Suprapubic skin (tissue), 4 donors: Measurements from ENCODE around the gene BMPR1B. TPM values are rescaled to one million over a fixed set of nuclear protein-coding genes. Genes with fewer than 3 reads are reported as not detected.
A peak's percentile ranks its signal among the peaks of the same experiment; 100 is the strongest.

Experiments used
- DNase-seq, 2 donors: peaks; one replicate each; pipeline ENCODE4 v3.0.0-alpha.2; 2019; ENCODE audit warnings: low spot score in 2 of 2
- H3K27ac ChIP-seq: fragments of 200-600 bp; sonication (generic); one replicate; pipeline ENCODE4 v1.5.1; 2019
- H3K27me3 ChIP-seq: fragments of 200-600 bp; sonication (generic); one replicate; pipeline ENCODE4 v1.5.1; 2019
- H3K36me3 ChIP-seq: fragments of 200-600 bp; sonication (generic); one replicate; pipeline ENCODE4 v1.5.1; 2019
- H3K4me1 ChIP-seq: fragments of 200-600 bp; sonication (generic); one replicate; pipeline ENCODE4 v1.5.1; 2019
- H3K4me3 ChIP-seq: fragments of 200-600 bp; sonication (generic); one replicate; pipeline ENCODE4 v1.5.1; 2019; ENCODE audit warnings: mild to moderate bottlenecking
- H3K9me3 ChIP-seq: fragments of 200-600 bp; sonication (generic); one replicate; pipeline ENCODE4 v1.5.1; 2019
- CTCF ChIP-seq, 2 donors: fragments of 200-600 bp in 1 of 2; fragments of 450-650 bp in 1 of 2; sonication (generic) in 1 of 2; IDR thresholded peaks; one replicate each; pipeline ENCODE4 v1.5.1; 2016 to 2019; ENCODE audit warnings: antibody characterized with exemption in 2 of 2, mild to moderate bottlenecking in 1 of 2, moderate library complexity in 1 of 2
- EP300 ChIP-seq: sonication (generic); formaldehyde crosslinking; IDR thresholded peaks from one replicate; pipeline ENCODE4 v1.6.1; 2017; ENCODE audit warnings: antibody characterized with exemption
- POLR2A ChIP-seq, 2 donors: fragments of 450-650 bp; IDR thresholded peaks; one replicate each; pipeline ENCODE4 v1.6.1; 2017; ENCODE audit warnings: antibody characterized with exemption in 2 of 2, mild to moderate bottlenecking in 2 of 2, moderate library complexity in 2 of 2
- POLR2AphosphoS5 ChIP-seq, 3 donors: sonication (generic); formaldehyde crosslinking; IDR thresholded peaks; one replicate each; pipeline ENCODE4 v1.6.1; 2017; ENCODE audit warnings: antibody characterized with exemption in 3 of 3
- WGBS: methylation state at CpG from one replicate; pipeline ENCODE4 v1.1.5; 2018; 5-methylcytosine and 5-hydroxymethylcytosine counted together
- total RNA-seq, 4 donors: library from RNA; depleted of rRNA; stranded (reverse); fragments of >200 nt; gene quantifications; one replicate each; pipeline ENCODE4 v1.1.0, GENCODE V29; 2016

Gene BMPR1B
- total RNA-seq, 4 donors from 2014 or later = 0.38 to 1.2 (median 0.75) TPM

GRCh38 chr4:95151255-95151654, 393.5 kb downstream of the BMPR1B start:
- Histone ChIP-seq H3K9me3 (no peaks in the 10 kb centered on the region), H3K36me3 (no peaks in the 10 kb centered on the region), H3K4me3 (no peak overlapping the region), H3K27ac (no peak overlapping the region), H3K4me1 (no peaks in the 10 kb centered on the region), H3K27me3 (no peaks in the 10 kb centered on the region)
- 91% methylated on average over 3 of the region's 3 CpGs for WGBS
- DNase-seq = no peak
- TF ChIP-seq EP300 = no peak
- no peak for TF ChIP-seq POLR2A (IDR thresholded peaks at IDR 0.05)
- no peak for TF ChIP-seq CTCF (IDR thresholded peaks at IDR 0.05)

GRCh38 chr4:95153182-95153581, 395.4 kb downstream of the BMPR1B start:
- TF ChIP-seq POLR2A (IDR thresholded peaks at IDR 0.05) (no peak), POLR2AphosphoS5 (IDR thresholded peaks at IDR 0.05) (no peak), EP300 (no peak), CTCF (IDR thresholded peaks at IDR 0.05) (no peak)
- Histone ChIP-seq H3K4me3 (no peak overlapping the region), H3K27ac (no peak overlapping the region), H3K36me3 (no peaks in the 10 kb centered on the region), H3K4me1 (no peaks in the 10 kb centered on the region), H3K27me3 (no peaks in the 10 kb centered on the region), H3K9me3 (no peaks in the 10 kb centered on the region)
- whole genome bisulfite sequencing = 82% methylated on average over 5 of the region's 5 CpGs
- no peak for DNase-seq

GRCh38 chr4:95155759-95156451, 398.1 kb downstream of the BMPR1B start:
- DNase-seq = no peak
- no peaks in the 10 kb centered on the region for H3K36me3 ChIP-seq
- H3K27me3 ChIP-seq = no peaks in the 10 kb centered on the region
- no peaks in the 10 kb centered on the region for H3K4me1 ChIP-seq
- TF ChIP-seq POLR2AphosphoS5 (IDR thresholded peaks at IDR 0.05) (no peak), CTCF (IDR thresholded peaks at IDR 0.05) (peak in 1 of 2 donors; percentile 21), POLR2A (IDR thresholded peaks at IDR 0.05) (no peak), EP300 (no peak)
- no peak overlapping the region for H3K4me3 ChIP-seq
- H3K27ac ChIP-seq = no peak overlapping the region
- no peaks in the 10 kb centered on the region for H3K9me3 ChIP-seq
- 85% methylated on average over 2 of the region's 2 CpGs for WGBS

GRCh38 chr4:95156452-95156765, 398.7 kb downstream of the BMPR1B start:
- H3K27ac ChIP-seq = no peak overlapping the region
- 29% methylated on average over 3 of the region's 3 CpGs for WGBS
- TF ChIP-seq POLR2AphosphoS5 (IDR thresholded peaks at IDR 0.05) (no peak), EP300 (no peak), POLR2A (IDR thresholded peaks at IDR 0.05) (no peak), CTCF (IDR thresholded peaks at IDR 0.05) (no peak)
- DNase-seq = no peak
- no peaks in the 10 kb centered on the region for H3K27me3 ChIP-seq
- H3K4me3 ChIP-seq = no peak overlapping the region
- no peaks in the 10 kb centered on the region for H3K4me1 ChIP-seq
- no peaks in the 10 kb centered on the region for H3K36me3 ChIP-seq
- H3K9me3 ChIP-seq = no peaks in the 10 kb centered on the region

- no peaks in the 10 kb centered on the region for H3K36me3 ChIP-seq
- TF ChIP-seq CTCF (IDR thresholded peaks at IDR 0.05) (no peak), POLR2A (IDR thresholded peaks at IDR 0.05) (no peak), POLR2AphosphoS5 (IDR thresholded peaks at IDR 0.05) (no peak), EP300 (no peak)
- DNase-seq = no peak
- no peak overlapping the region for H3K4me3 ChIP-seq
- no peak overlapping the region for H3K27ac ChIP-seq
- H3K27me3 ChIP-seq = no peaks in the 10 kb centered on the region
- H3K4me1 ChIP-seq = no peaks in the 10 kb centered on the region
- H3K9me3 ChIP-seq = no peaks in the 10 kb centered on the region
These were observed 399.8 kb downstream of the BMPR1B start for GRCh38 chr4:95157596-95157995.
